ENCODE data around the gene LLCFC1. TPM values are rescaled to one million over a fixed set of nuclear protein-coding genes. Genes with fewer than 3 reads are reported as not detected.

LLCFC1 gene
- total RNA-seq, 1 donor from 2014 or later: not detected

GRCh38 chr7:142917447-142917846 is 21.8 kb upstream of the LLCFC1 start:
- Mint-ChIP-seq H3K27ac (ENCODE audit: unreplicated experiment) (no peak overlapping the region), H3K4me3 (ENCODE audit: unreplicated experiment) (no peak overlapping the region), H3K27me3 (ENCODE audit: low read depth) (peaks cover 5% of the 10 kb centered on the region), H3K36me3 (ENCODE audit: low read depth) (no peaks in the 10 kb centered on the region), H3K9me3 (ENCODE audit: low read depth) (no peaks in the 10 kb centered on the region), H3K4me1 (ENCODE audit: low read depth) (no peaks in the 10 kb centered on the region)
- TF ChIP-seq, protein P1, sequence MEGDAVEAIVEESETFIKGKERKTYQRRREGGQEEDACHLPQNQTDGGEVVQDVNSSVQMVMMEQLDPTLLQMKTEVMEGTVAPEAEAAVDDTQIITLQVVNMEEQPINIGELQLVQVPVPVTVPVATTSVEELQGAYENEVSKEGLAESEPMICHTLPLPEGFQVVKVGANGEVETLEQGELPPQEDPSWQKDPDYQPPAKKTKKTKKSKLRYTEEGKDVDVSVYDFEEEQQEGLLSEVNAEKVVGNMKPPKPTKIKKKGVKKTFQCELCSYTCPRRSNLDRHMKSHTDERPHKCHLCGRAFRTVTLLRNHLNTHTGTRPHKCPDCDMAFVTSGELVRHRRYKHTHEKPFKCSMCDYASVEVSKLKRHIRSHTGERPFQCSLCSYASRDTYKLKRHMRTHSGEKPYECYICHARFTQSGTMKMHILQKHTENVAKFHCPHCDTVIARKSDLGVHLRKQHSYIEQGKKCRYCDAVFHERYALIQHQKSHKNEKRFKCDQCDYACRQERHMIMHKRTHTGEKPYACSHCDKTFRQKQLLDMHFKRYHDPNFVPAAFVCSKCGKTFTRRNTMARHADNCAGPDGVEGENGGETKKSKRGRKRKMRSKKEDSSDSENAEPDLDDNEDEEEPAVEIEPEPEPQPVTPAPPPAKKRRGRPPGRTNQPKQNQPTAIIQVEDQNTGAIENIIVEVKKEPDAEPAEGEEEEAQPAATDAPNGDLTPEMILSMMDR (IDR thresholded peaks at IDR 0.05): no peak
- DNase-seq (ENCODE audit: low spot score): no peak

DNA sequence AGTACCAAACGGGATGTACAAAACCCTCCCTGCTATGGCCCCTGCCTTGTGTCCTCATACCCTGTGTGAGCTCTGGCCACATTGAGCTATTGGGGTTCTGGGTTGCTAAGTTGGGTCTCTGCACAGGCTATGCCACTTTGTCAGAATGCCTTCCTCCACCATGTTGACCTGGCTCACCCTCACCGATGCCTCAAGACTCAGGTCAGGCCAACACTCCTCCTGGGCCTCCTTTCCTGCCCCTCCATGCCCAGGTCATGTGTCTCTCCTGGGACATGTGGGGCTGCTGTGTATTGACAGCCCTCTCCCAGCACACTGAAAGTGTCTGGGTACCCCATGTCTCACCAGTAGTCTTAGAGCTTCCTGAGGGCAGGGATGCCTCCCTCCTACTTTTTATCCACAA is 20.4 kb upstream of the LLCFC1 start:
- Mint-ChIP-seq H3K36me3 (ENCODE audit: low read depth) (no peaks in the 10 kb centered on the region), H3K9me3 (ENCODE audit: low read depth) (no peaks in the 10 kb centered on the region), H3K27ac (ENCODE audit: unreplicated experiment) (no peak overlapping the region), H3K4me1 (ENCODE audit: low read depth) (no peaks in the 10 kb centered on the region), H3K4me3 (ENCODE audit: unreplicated experiment) (no peak overlapping the region), H3K27me3 (ENCODE audit: low read depth) (peaks cover 5% of the 10 kb centered on the region)
- DNase-seq (ENCODE audit: low spot score): no peak
- TF ChIP-seq, protein P1 (IDR thresholded peaks at IDR 0.05): no peak

DNA sequence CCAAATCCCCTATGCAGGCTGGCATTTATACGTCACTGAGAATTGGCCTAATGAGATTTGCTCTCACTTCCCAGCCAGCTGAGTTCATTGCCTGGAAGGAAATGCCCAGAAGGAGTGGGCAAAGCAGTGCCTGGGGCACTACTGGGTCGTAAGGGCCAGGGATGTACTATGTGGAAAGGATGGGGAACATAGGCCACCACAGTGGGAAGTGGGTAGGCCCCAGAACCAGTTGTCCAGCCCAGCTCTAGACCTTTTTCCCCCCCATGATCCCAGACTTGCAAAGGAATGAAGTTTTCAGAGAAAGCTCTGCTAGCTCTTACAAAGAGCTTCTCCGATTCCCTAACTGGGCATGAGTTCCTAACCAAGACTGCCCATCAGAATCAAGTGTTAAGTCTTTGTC is 19.6 kb upstream of the LLCFC1 start:
- no peak overlapping the region for H3K4me3 Mint-ChIP-seq (ENCODE audit: unreplicated experiment)

DNA sequence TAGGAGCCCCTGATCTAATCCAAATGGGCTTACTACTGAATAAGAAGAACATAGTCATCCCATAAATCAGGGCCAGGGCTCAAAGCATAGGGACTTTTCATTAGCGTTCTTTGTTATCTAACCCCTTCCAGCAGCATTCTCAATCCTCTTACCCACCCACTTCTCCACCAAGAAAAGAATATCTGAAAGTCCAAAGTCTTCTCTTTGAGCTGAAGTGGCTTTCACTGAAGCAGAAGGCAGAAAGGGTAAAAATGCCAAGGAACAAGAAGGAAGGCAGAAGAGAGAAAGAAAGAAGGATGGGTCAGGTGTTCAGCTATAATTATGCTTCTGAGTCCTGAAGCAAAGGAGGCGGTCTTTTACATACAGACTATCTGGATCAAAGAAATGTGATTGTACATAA is 15.9 kb upstream of the LLCFC1 start:
- Mint-ChIP-seq H3K36me3 (ENCODE audit: low read depth) (no peaks in the 10 kb centered on the region), H3K4me1 (ENCODE audit: low read depth) (no peaks in the 10 kb centered on the region)

More for the DNA sequence above, 19.6 kb upstream of the LLCFC1 start:
- Mint-ChIP-seq H3K27ac (ENCODE audit: unreplicated experiment) (no peak overlapping the region), H3K4me1 (ENCODE audit: low read depth) (no peaks in the 10 kb centered on the region), H3K9me3 (ENCODE audit: low read depth) (no peaks in the 10 kb centered on the region), H3K27me3 (ENCODE audit: low read depth) (peaks cover 5% of the 10 kb centered on the region), H3K36me3 (ENCODE audit: low read depth) (no peaks in the 10 kb centered on the region)
- DNase-seq (ENCODE audit: low spot score): no peak
- TF ChIP-seq, protein P1 (IDR thresholded peaks at IDR 0.05): no peak

GRCh38 chr7:142925413-142925812 is 13.9 kb upstream of the LLCFC1 start:
- H3K36me3 Mint-ChIP-seq (ENCODE audit: low read depth): no peaks in the 10 kb centered on the region
- no peak overlapping the region for H3K4me3 Mint-ChIP-seq (ENCODE audit: unreplicated experiment)
- no peaks in the 10 kb centered on the region for H3K4me1 Mint-ChIP-seq (ENCODE audit: low read depth)
- H3K27me3 Mint-ChIP-seq (ENCODE audit: low read depth): peaks cover 10% of the 10 kb centered on the region
- no peak overlapping the region for H3K27ac Mint-ChIP-seq (ENCODE audit: unreplicated experiment)
- DNase-seq (ENCODE audit: low spot score): no peak
- TF ChIP-seq, protein P1 (IDR thresholded peaks at IDR 0.05): no peak
- H3K9me3 Mint-ChIP-seq (ENCODE audit: low read depth): peaks cover 4% of the 10 kb centered on the region

More for the DNA sequence above, 15.9 kb upstream of the LLCFC1 start:
- Mint-ChIP-seq H3K4me3 (ENCODE audit: unreplicated experiment) (no peak overlapping the region), H3K27ac (ENCODE audit: unreplicated experiment) (no peak overlapping the region), H3K27me3 (ENCODE audit: low read depth) (peaks cover 10% of the 10 kb centered on the region), H3K9me3 (ENCODE audit: low read depth) (no peaks in the 10 kb centered on the region)
- no peak for DNase-seq (ENCODE audit: low spot score)
- TF ChIP-seq, protein P1 (IDR thresholded peaks at IDR 0.05): no peak
